Measurements from ENCODE around the gene OR2T3.
"Not testable (repeated sequence)": the region's sequence is repeated elsewhere in the genome, so short reads cannot be mapped to it uniquely, and the experiment has no call there.

DNA sequence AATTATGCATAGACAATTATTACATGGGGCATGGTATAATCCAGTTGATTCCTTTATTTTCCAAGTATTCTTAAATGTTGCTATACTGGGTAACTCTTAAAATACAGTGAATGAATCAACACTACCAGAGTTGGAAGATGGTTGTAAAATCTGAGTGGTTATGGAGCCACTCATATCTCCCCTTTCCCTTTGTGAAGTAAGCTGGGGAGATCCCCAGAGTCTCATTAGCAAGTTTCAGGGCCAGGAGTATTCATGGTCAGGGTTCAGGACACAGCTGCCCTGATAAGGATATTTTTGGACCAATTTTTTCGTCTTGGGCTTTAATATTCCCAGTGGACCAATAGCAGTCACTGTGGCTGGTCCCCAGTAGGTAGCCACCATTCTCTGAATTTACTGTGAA is 34.5 kb upstream of the OR2T3 start:
- not testable (repeated sequence) for TF ChIP-seq RFX5 (IDR thresholded peaks at IDR 0.05; ENCODE audit: low read depth, low read length); CTCF (conservative IDR thresholded peaks at IDR 0.05; ENCODE audit: low read depth, low read length); FOS (IDR thresholded peaks at IDR 0.05; ENCODE audit: low read depth, low read length); POLR2A (IDR thresholded peaks at IDR 0.05; ENCODE audit: low read depth, low read length); MXI1 (IDR thresholded peaks at IDR 0.05; ENCODE audit: borderline replicate concordance, low read depth, low read length); SMC3 (IDR thresholded peaks at IDR 0.05; ENCODE audit: low read depth, low read length); CHD1 (IDR thresholded peaks at IDR 0.05; ENCODE audit: low read depth, low read length); MAZ (IDR thresholded peaks at IDR 0.05; ENCODE audit: borderline replicate concordance, low read depth, low read length)
